ENCODE measurements around the gene OR10G8. TPM values are rescaled to one million over a fixed set of nuclear protein-coding genes. Genes with fewer than 3 reads are reported as not detected.

The OR10G8 gene
- total RNA-seq, 1 donor from 2014 or later: not detected

DNA sequence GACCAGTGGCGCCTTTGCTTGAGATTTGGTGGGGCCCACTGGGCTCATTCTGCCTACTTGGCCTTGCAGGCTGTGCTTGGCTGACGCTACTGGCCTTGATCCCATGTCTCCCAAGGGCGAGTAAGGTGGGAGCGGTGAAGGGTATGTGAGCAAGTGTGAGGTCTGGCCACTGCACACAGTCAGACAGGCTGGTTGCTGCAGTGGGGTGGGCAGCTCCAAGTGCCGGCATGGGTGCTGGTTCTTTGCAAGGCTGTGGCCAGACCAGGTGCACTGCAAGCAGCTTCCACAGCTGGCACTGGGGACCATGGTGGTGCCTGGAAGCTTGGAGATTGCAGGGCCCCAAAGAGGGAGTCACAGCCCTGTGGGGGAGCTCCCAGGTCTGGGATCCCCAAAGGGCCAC is 48.0 kb downstream of the OR10G8 start:
- no peak for ATAC-seq

DNA sequence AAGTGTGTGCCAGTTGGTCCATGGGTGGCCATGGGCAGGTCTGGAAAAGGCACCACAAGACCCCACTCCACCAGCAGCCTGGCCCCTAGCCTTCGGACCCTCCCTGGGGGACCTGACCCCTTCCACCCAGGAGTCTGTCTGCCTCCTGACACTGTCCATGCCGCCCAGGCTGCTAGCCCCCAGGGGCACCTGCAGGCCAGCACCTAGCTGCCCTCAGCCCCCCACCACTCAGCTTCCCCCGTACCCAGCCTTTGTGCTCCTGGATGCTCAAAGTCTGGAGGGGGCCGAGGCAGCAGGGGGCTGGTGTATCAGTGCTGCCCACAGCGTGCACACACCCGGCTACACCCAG is 48.9 kb downstream of the OR10G8 start:
- no peaks in the 10 kb centered on the region for H3K36me3 ChIP-seq
- intact Hi-C loops (cut with DNase I): loop anchor here (10.0 kb wide), 1 partner anchor 119 kb away; no protein-coding TSS in a partner anchor
- ATAC-seq (peak in 1 of 2 donors; percentile 8), DNase-seq (no peak)
- H3K4me3 ChIP-seq: peak overlapping the region; percentile 50
- H3K9me3 ChIP-seq: no peaks in the 10 kb centered on the region
- peaks cover 20% of the 10 kb centered on the region for H3K4me1 ChIP-seq
- TF ChIP-seq, protein P1, sequence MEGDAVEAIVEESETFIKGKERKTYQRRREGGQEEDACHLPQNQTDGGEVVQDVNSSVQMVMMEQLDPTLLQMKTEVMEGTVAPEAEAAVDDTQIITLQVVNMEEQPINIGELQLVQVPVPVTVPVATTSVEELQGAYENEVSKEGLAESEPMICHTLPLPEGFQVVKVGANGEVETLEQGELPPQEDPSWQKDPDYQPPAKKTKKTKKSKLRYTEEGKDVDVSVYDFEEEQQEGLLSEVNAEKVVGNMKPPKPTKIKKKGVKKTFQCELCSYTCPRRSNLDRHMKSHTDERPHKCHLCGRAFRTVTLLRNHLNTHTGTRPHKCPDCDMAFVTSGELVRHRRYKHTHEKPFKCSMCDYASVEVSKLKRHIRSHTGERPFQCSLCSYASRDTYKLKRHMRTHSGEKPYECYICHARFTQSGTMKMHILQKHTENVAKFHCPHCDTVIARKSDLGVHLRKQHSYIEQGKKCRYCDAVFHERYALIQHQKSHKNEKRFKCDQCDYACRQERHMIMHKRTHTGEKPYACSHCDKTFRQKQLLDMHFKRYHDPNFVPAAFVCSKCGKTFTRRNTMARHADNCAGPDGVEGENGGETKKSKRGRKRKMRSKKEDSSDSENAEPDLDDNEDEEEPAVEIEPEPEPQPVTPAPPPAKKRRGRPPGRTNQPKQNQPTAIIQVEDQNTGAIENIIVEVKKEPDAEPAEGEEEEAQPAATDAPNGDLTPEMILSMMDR (IDR thresholded peaks at IDR 0.05): no peak
- peaks cover 9% of the 10 kb centered on the region for H3K27me3 ChIP-seq (ENCODE audit: low read depth)
- no peak overlapping the region for H3K27ac ChIP-seq

More for the DNA sequence above, 48.0 kb downstream of the OR10G8 start:
- H3K36me3 ChIP-seq: no peaks in the 10 kb centered on the region
- H3K27ac ChIP-seq: no peak overlapping the region
- peaks cover 20% of the 10 kb centered on the region for H3K4me1 ChIP-seq
- no peak for DNase-seq
- H3K27me3 ChIP-seq (ENCODE audit: low read depth): peaks cover 12% of the 10 kb centered on the region
- no peaks in the 10 kb centered on the region for H3K9me3 ChIP-seq
- TF ChIP-seq, protein P1 (IDR thresholded peaks at IDR 0.05): no peak
- intact Hi-C loops (cut with DNase I): loop anchor here (10.0 kb wide), 1 partner anchor 120 kb away; no protein-coding TSS in a partner anchor
- no peak overlapping the region for H3K4me3 ChIP-seq

DNA sequence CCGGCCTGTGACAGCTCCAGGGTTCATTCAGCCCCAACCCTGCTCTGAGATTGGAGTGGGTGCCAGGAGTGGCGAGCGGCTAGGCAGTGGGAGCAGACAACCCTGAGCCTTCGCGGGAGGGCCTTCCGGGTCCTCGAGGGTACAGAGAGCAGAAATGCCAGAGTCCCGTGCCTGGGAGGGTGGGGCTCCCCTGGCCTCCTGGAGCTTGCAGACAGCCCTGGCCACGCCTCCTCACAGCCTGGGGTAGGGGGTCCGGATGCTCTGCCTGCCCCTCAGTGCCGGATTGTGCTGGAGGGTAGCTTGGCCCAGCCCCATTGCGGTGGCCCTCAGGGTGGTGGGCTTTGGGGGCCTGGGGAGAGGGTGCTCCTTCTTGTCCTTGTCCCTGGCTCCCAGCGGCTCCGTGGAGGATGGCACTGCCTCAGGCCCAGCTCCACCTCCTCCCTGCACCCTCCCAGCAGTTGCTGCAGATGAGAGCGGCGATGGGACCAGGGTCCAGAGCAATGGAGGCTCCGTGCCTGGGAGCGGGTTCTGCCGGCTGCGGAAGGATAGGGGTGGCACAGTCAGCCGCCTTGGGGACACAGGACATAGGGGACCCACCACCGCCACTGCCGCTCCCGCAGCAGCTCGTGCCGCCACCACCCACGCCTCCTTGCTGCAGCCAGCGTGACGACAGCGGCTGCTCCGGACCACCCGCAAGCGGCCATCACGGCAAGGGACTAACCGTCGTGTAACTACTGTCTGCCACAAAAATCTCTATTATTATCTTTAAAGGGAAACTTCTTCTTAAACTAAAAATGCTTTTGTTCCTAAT is 49.4 kb downstream of the OR10G8 start:
- Histone ChIP-seq H3K9me3 (no peaks in the 10 kb centered on the region), H3K27me3 (ENCODE audit: low read depth) (peaks cover 8% of the 10 kb centered on the region), H3K27ac (peak overlapping the region; percentile 3), H3K36me3 (no peaks in the 10 kb centered on the region), H3K4me3 (peak overlapping the region; percentile 50), H3K4me1 (peaks cover 20% of the 10 kb centered on the region)
- DNase-seq (peak; percentile 56), ATAC-seq (peak; percentile 50 to 64)
- TF ChIP-seq, protein P1 (IDR thresholded peaks at IDR 0.05): no peak
- intact Hi-C loops (cut with DNase I): loop anchor here (10.0 kb wide), 1 partner anchor 119 kb away; no protein-coding TSS in a partner anchor

DNA sequence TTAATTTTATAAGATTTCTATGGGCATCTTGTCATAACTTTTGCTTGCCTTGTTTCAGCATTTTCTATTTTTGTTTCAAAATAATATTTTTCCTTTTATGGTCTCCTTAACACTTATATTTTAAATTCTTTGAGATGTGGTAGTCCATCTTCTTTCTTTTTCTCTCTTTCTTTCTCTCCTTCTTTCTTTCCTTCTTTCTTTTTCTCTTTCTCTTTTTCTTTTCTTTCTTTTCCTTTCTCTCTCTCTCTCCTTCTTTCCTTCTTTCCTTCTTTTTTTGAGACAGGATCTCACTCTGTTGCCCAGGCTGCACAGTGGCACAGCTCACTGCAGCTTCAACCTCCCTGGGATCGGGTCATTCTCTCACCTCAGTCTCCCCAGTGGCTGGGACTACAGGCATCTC is 50.7 kb downstream of the OR10G8 start:
- peaks cover 11% of the 10 kb centered on the region for H3K4me1 ChIP-seq
- intact Hi-C loops (cut with DNase I): loop anchor here (10.0 kb wide), 1 partner anchor 118 kb away; no protein-coding TSS in a partner anchor
- H3K9me3 ChIP-seq: no peaks in the 10 kb centered on the region
- no peaks in the 10 kb centered on the region for H3K36me3 ChIP-seq
- no peak for ATAC-seq
- peaks cover 8% of the 10 kb centered on the region for H3K27me3 ChIP-seq (ENCODE audit: low read depth)
- H3K4me3 ChIP-seq: no peak overlapping the region
- no peak overlapping the region for H3K27ac ChIP-seq
- TF ChIP-seq, protein P1 (IDR thresholded peaks at IDR 0.05): no peak
- DNase-seq: no peak

DNA sequence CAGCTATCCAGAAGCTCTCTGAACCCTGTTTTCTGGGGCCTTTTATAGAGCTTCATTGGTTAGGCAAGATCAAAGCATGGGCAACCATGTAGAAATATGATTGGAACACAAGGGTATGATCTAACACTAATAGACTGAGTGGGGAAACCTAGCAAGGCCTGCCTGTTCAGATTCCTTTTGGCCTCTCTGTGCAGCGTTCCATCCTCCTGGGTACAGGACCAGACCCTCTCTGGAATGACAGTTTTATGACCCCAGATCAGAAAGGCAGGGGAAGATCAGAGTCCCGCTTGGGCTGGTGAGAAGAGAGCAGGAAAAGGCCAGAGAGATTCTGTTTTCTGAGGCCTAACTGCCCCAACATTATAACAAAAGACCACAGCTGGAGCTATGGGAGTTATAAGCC is 52.0 kb downstream of the OR10G8 start:
- TF ChIP-seq, protein P1 (IDR thresholded peaks at IDR 0.05): no peak
- Histone ChIP-seq H3K27me3 (ENCODE audit: low read depth) (peaks cover 8% of the 10 kb centered on the region), H3K27ac (no peak overlapping the region), H3K4me1 (peaks cover 11% of the 10 kb centered on the region), H3K4me3 (no peak overlapping the region), H3K36me3 (no peaks in the 10 kb centered on the region), H3K9me3 (no peaks in the 10 kb centered on the region)
- DNase-seq (no peak), ATAC-seq (no peak)
- intact Hi-C loops (cut with DNase I): loop anchor here (10.0 kb wide), 1 partner anchor 116 kb away; no protein-coding TSS in a partner anchor
